Parathyroid adenoma (tissue), 2 donors: ENCODE data around the gene TEP1.

Experiments
- H2AFZ ChIP-seq: fragments of 300-600 bp; sonication (generic); one replicate; pipeline ENCODE4 v1.7.0; 2017; ENCODE audit warnings: antibody characterized with exemption, mild to moderate bottlenecking
- H3K27ac ChIP-seq: fragments of 300-600 bp; sonication (generic); one replicate; pipeline ENCODE4 v1.7.0; 2017
- H3K27me3 ChIP-seq: fragments of 300-600 bp; sonication (generic); one replicate; pipeline ENCODE4 v1.7.0; 2017; ENCODE audit warnings: low read length; ENCODE audit not compliant: control insufficient read depth, insufficient read depth
- H3K36me3 ChIP-seq: fragments of 300-600 bp; sonication (generic); one replicate; pipeline ENCODE4 v1.7.0; 2017; ENCODE audit warnings: low read length; ENCODE audit not compliant: control insufficient read depth, insufficient read depth
- H3K4me1 ChIP-seq: fragments of 300-600 bp; sonication (generic); one replicate; pipeline ENCODE4 v1.7.0; 2017; ENCODE audit warnings: control low read depth
- H3K4me2 ChIP-seq: fragments of 300-600 bp; sonication (generic); one replicate; pipeline ENCODE4 v1.7.0; 2017; ENCODE audit warnings: low read length
- H3K4me3 ChIP-seq: fragments of 300-600 bp; sonication (generic); one replicate; pipeline ENCODE4 v1.7.0; 2017; ENCODE audit warnings: low read depth, low read length
- H3K79me2 ChIP-seq: fragments of 300-600 bp; sonication (generic); one replicate; pipeline ENCODE4 v1.7.0; 2017; ENCODE audit warnings: control low read depth
- H3K9ac ChIP-seq: fragments of 300-600 bp; sonication (generic); one replicate; pipeline ENCODE4 v1.7.0; 2017; ENCODE audit warnings: mild to moderate bottlenecking
- H3K9me3 ChIP-seq: fragments of 300-600 bp; sonication (generic); one replicate; pipeline ENCODE4 v1.7.0; 2017; ENCODE audit warnings: low read length; ENCODE audit not compliant: control insufficient read depth
- CTCF ChIP-seq: fragments of 300-600 bp; sonication (generic); IDR thresholded peaks from one replicate; pipeline ENCODE4 v1.7.0; 2017; ENCODE audit warnings: antibody characterized with exemption, mild to moderate bottlenecking
- donor health status: primary hyperparathyroidism.

Gene TEP1

DNA sequence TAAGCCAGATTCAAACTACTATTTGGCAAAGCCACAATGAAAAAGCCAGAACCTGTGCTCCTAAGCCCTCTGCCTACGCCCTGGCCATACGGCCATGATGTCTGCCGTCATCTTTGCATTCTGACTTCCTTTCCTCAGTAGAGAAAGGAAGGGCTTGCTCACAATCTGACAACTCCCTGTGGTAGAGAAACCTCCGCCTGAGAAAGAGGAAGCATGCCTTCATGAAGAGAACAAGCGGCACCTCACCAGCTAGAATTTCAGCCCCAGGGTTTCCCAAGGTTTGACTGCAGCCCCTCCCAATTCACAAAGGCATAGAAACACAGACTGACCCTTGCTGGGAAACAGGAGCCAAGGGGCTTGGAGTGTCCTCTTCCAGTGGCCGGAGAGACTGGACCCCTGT is 25.7 kb downstream of the TEP1 start:
- Histone ChIP-seq H3K4me2 (no peak overlapping the region), H3K9me3 (no peaks in the 10 kb centered on the region), H2AFZ (no peak overlapping the region), H3K9ac (no peak overlapping the region), H3K4me1 (no peaks in the 10 kb centered on the region), H3K27ac (no peak overlapping the region), H3K27me3 (no peaks in the 10 kb centered on the region), H3K79me2 (no peaks in the 10 kb centered on the region), H3K4me3 (no peak overlapping the region), H3K36me3 (no peaks in the 10 kb centered on the region)
- no peak for TF ChIP-seq CTCF

DNA sequence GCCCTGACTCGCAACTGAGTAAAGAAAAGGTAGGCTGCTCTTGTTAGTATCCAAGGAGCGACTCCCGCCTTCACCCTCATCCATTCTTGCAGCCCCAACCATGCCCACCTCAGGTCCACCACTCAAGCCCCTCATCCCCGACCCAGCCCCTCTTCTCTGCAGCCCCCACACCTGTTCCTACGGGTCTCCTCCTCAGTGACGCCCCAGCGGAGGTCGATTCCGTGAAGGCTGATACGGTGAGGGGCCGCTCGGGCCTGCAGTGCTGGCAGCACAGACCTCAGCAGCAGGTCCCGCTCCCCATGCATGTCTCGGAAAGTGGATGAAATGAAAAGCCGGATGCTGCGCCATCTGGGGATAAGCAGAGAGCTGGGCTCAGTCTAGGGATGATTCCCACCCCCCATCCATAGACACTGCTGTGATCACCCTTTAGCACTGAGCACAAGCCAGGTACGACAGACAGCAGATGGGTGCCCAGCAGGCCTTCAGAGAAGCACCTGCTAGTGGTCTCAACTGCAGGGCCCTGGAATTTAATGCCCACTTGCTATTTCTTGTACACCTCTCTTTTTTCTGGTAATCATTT is 26.9 kb downstream of the TEP1 start:
- Histone ChIP-seq H3K27ac (no peak overlapping the region), H3K9me3 (no peaks in the 10 kb centered on the region), H3K4me3 (no peak overlapping the region), H3K4me2 (no peak overlapping the region), H2AFZ (no peak overlapping the region), H3K79me2 (no peaks in the 10 kb centered on the region), H3K36me3 (no peaks in the 10 kb centered on the region), H3K9ac (no peak overlapping the region), H3K4me1 (no peaks in the 10 kb centered on the region), H3K27me3 (no peaks in the 10 kb centered on the region)
- TF ChIP-seq CTCF, result no peak

DNA sequence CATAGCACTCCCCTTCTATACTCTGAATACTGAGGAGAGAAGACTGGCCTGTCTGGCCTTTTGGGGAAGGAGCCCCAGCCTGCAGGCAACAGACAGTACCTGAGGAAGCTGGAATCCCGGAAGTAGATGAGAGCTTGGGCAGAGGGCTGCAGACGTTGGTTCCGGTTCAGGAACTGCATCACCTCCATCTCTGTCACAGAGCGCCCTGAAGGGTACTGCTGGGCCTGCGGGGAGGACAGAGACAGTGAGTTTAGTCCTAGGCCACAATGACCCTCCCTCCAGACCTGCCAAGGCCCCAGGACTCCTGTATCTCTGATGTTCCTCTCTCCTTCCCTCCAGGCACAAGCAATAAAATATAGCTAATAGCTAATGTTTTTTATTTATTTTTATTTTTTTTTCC is 28.4 kb downstream of the TEP1 start:
- Histone ChIP-seq H3K4me1 (no peaks in the 10 kb centered on the region), H3K36me3 (no peaks in the 10 kb centered on the region), H3K4me3 (no peak overlapping the region), H3K27ac (no peak overlapping the region), H3K27me3 (no peaks in the 10 kb centered on the region), H3K9ac (no peak overlapping the region), H3K9me3 (no peaks in the 10 kb centered on the region), H3K4me2 (no peak overlapping the region), H3K79me2 (no peaks in the 10 kb centered on the region), H2AFZ (no peak overlapping the region)
- no peak for TF ChIP-seq CTCF

- Histone ChIP-seq H3K27ac (no peak overlapping the region), H2AFZ (no peak overlapping the region), H3K9ac (no peak overlapping the region), H3K4me1 (no peaks in the 10 kb centered on the region), H3K79me2 (no peaks in the 10 kb centered on the region), H3K4me2 (no peak overlapping the region), H3K27me3 (no peaks in the 10 kb centered on the region), H3K9me3 (no peaks in the 10 kb centered on the region), H3K4me3 (no peak overlapping the region), H3K36me3 (no peaks in the 10 kb centered on the region)
- TF ChIP-seq CTCF, result no peak
Measured at GRCh38 chr14:20384321-20384720, 29.0 kb downstream of the TEP1 start.

- no peak for TF ChIP-seq CTCF
- Histone ChIP-seq H3K27me3 (no peaks in the 10 kb centered on the region), H3K36me3 (no peaks in the 10 kb centered on the region), H3K79me2 (no peaks in the 10 kb centered on the region), H3K27ac (no peak overlapping the region), H3K9ac (no peak overlapping the region), H3K4me1 (no peaks in the 10 kb centered on the region), H2AFZ (no peak overlapping the region), H3K4me3 (no peak overlapping the region), H3K4me2 (no peak overlapping the region), H3K9me3 (no peaks in the 10 kb centered on the region)
Measured at GRCh38 chr14:20383636-20384035, 29.7 kb downstream of the TEP1 start.
